Endodermal cell (in vitro differentiated cells): ENCODE measurements around the gene GGPS1. TPM values are rescaled to one million over a fixed set of nuclear protein-coding genes. Genes with fewer than 3 reads are reported as not detected.

Experiments
- DNase-seq: peaks from one replicate; pipeline ENCODE4 v3.0.0-alpha.2; 2017
- H3K27ac ChIP-seq: 2 replicates; pipeline ENCODE4 v1.5.1; 2013; ENCODE audit warnings: mild to moderate bottlenecking, low read depth, low read length, moderate library complexity
- H3K27me3 ChIP-seq: 2 replicates; pipeline ENCODE4 v1.6.1; 2013; ENCODE audit warnings: mild to moderate bottlenecking, low read length, moderate library complexity; ENCODE audit not compliant: insufficient read depth, control insufficient read depth, poor library complexity, severe bottlenecking
- H3K36me3 ChIP-seq: 2 replicates; pipeline ENCODE4 v1.7.0; 2013; ENCODE audit warnings: mild to moderate bottlenecking, low read length, moderate library complexity; ENCODE audit not compliant: control insufficient read depth, insufficient read depth
- H3K4me1 ChIP-seq: one replicate; pipeline ENCODE4 v1.7.0; 2013; ENCODE audit warnings: low read length; ENCODE audit not compliant: control insufficient read depth, insufficient read depth
- H3K4me3 ChIP-seq: 2 replicates; pipeline ENCODE4 v1.5.1; 2013; ENCODE audit warnings: mild to moderate bottlenecking, low read length, moderate library complexity
- H3K9ac ChIP-seq: 2 replicates; pipeline ENCODE4 v1.6.1; 2013; ENCODE audit warnings: mild to moderate bottlenecking, low read length, moderate library complexity; ENCODE audit not compliant: poor library complexity, severe bottlenecking; ENCODE audit errors: extremely low read depth
- H3K9me3 ChIP-seq: 2 replicates; pipeline ENCODE4 v1.6.1; 2013; ENCODE audit warnings: mild to moderate bottlenecking, low read length, moderate library complexity; ENCODE audit not compliant: control insufficient read depth
- H3K27ac Mint-ChIP-seq: 2 replicates; pipeline ENCODE4 v1.8.0; 2020; ENCODE audit warnings: mixed read lengths
- H3K27me3 Mint-ChIP-seq: 2 replicates; pipeline ENCODE4 v1.8.0; 2021; ENCODE audit warnings: mild to moderate bottlenecking, mixed read lengths; ENCODE audit not compliant: insufficient read depth
- H3K36me3 Mint-ChIP-seq: 2 replicates; pipeline ENCODE4 v1.8.0; 2020; ENCODE audit warnings: low read depth, mixed read lengths
- H3K4me1 Mint-ChIP-seq: 2 replicates; pipeline ENCODE4 v1.8.0; 2020; ENCODE audit warnings: mixed read lengths
- H3K4me3 Mint-ChIP-seq: 2 replicates; pipeline ENCODE4 v1.8.0; 2020; ENCODE audit warnings: mild to moderate bottlenecking, moderate library complexity, mixed read lengths
- H3K9me3 Mint-ChIP-seq: 2 replicates; pipeline ENCODE4 v1.8.0; 2020; ENCODE audit warnings: mild to moderate bottlenecking, mixed read lengths
- WGBS, 2 experiments: methylation state at CpG; one replicate each; pipeline versions ENCODE4 v1.1.5 to v1.1.7; 2013; ENCODE audit warnings: missing lambda C conversion rate in 2 of 2, mixed read lengths in 1 of 2; ENCODE audit not compliant: insufficient coverage in 1 of 2, insufficient read length in 1 of 2; 5-methylcytosine and 5-hydroxymethylcytosine counted together
- total RNA-seq, 2 donors: library from RNA; stranded (reverse); fragmentation: NEBNext Ultra II Directional in 1 of 2; extraction: Animal tissue kit (Norgen Biotek cat#: 25700) in 1 of 2; gene quantifications; 2 replicates in 1 of 2; 3 replicates in 1 of 2; pipeline ENCODE4 v1.2.1, GENCODE V29; 2021
- TF ChIP-seq, protein P1 (sequence below): fragments of 200-600 bp; sonication (generic); conservative IDR thresholded peaks from 2 replicates; pipeline ENCODE4 v1.5.0; 2021; ENCODE audit warnings: antibody characterized with exemption, mild to moderate bottlenecking

Gene GGPS1
- total RNA-seq, 2 donors from 2014 or later: 56.3 to 64.6 TPM

DNA sequence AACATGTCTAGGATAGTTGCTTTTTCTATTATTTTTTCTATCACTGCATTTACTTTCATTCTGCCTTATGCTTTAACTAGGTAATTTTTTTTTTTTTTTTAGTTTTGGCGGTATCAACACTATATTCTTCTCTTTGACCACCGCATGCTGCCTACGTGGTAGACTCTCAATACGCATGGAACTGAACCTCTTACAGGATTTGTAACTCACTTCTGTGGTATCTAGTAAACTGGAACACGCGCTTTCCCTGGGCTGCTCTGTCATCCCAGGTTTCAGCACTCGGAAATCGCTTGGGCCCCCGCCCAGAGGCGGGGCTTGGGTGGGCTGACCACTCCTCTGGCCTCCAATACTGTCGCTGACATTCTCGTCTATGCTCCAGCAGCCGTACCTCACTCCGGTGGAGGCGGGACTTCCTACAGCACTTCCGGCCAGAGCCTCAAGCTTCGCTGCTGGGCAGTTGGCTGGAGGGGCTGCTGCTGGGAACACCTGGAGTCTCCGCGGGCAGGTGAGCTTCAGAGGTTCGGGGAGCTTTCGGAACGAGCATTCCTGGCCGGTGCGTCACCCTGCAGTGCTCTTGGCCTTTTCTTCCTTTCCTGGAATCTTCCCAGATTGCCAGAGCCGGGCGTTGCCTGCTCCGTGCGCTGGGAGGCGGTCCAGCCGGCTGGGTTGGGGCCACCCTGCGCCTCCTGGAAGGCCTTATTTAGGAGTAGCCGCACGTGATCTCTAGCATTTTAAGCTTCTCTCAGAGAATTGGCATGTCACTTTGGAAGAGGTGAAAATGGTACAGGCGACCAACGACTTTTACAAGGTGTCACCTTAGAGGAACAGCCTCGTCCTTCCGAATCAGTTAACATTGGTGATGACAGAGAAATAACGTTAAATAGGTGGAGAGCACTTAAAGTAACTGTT is 38.9 kb downstream of the GGPS1 start, which contains the start of gene TBCE:
Gene TBCE (plus strand): TSS at position 428 of the 909 bp plus-strand sequence. CDS start 12,623 bp downstream, outside the sequence.
- 1 to 2% methylated on average over 25 to 38 of the region's 38 CpGs for WGBS, 2 experiments
- H3K4me1 ChIP-seq: no peaks in the 10 kb centered on the region
- TF ChIP-seq, protein P1, sequence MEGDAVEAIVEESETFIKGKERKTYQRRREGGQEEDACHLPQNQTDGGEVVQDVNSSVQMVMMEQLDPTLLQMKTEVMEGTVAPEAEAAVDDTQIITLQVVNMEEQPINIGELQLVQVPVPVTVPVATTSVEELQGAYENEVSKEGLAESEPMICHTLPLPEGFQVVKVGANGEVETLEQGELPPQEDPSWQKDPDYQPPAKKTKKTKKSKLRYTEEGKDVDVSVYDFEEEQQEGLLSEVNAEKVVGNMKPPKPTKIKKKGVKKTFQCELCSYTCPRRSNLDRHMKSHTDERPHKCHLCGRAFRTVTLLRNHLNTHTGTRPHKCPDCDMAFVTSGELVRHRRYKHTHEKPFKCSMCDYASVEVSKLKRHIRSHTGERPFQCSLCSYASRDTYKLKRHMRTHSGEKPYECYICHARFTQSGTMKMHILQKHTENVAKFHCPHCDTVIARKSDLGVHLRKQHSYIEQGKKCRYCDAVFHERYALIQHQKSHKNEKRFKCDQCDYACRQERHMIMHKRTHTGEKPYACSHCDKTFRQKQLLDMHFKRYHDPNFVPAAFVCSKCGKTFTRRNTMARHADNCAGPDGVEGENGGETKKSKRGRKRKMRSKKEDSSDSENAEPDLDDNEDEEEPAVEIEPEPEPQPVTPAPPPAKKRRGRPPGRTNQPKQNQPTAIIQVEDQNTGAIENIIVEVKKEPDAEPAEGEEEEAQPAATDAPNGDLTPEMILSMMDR: peak; percentile 25
- H3K4me3 Mint-ChIP-seq: peak within 1 kb of the TSS; percentile 95
- no peaks in the 10 kb centered on the region for H3K9me3 ChIP-seq
- no peaks in the 10 kb centered on the region for H3K27me3 ChIP-seq
- peak within 1 kb of the TSS; percentile 86 for H3K9ac ChIP-seq
- H3K27me3 Mint-ChIP-seq: no peaks in the 10 kb centered on the region
- H3K27ac Mint-ChIP-seq: peak within 1 kb of the TSS; percentile 98
- H3K36me3 Mint-ChIP-seq: peaks cover 13% of the 10 kb centered on the region
- H3K9me3 Mint-ChIP-seq: no peaks in the 10 kb centered on the region
- H3K4me3 ChIP-seq: peak within 1 kb of the TSS; percentile 92
- H3K36me3 ChIP-seq: peaks cover 4% of the 10 kb centered on the region
- H3K27ac ChIP-seq: peak within 1 kb of the TSS; percentile 42
- DNase-seq: peak; percentile 99
- H3K4me1 Mint-ChIP-seq: peaks cover 5% of the 10 kb centered on the region

DNA sequence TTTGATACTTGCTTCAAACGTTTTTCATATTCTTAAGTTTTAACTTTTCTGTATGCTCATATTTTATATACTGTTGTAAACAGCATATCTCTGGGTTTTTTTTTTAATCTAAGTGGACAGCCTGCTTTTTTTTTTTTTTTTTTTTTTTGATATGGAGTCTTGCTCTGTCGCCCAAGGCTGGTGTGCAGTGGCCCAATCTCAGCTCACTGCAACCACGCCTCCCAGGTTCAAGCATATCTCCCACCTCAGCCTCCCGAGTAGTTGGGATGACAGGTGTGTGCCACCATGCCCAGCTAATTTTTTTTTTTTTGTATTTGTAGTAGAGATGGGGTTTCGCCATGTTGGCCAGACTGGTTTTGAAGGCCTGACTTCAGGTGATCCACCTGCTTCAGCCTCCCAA is 40.1 kb downstream of the GGPS1 start:
- Mint-ChIP-seq H3K27ac (peak overlapping the region; percentile 98), H3K4me3 (peak overlapping the region; percentile 95), H3K36me3 (peaks cover 19% of the 10 kb centered on the region), H3K4me1 (peaks cover 5% of the 10 kb centered on the region), H3K9me3 (no peaks in the 10 kb centered on the region), H3K27me3 (no peaks in the 10 kb centered on the region)
- Histone ChIP-seq H3K36me3 (peaks cover 4% of the 10 kb centered on the region), H3K9ac (peak overlapping the region; percentile 86), H3K9me3 (no peaks in the 10 kb centered on the region), H3K4me3 (peak overlapping the region; percentile 92), H3K27me3 (no peaks in the 10 kb centered on the region), H3K27ac (no peak overlapping the region), H3K4me1 (no peaks in the 10 kb centered on the region)
- no peak for DNase-seq
- 94% methylated on average over 4 of the region's 5 CpGs; no CpG with 5 or more reads in 1 of the 2 experiments for WGBS, 2 experiments
- TF ChIP-seq, protein P1: no peak

DNA sequence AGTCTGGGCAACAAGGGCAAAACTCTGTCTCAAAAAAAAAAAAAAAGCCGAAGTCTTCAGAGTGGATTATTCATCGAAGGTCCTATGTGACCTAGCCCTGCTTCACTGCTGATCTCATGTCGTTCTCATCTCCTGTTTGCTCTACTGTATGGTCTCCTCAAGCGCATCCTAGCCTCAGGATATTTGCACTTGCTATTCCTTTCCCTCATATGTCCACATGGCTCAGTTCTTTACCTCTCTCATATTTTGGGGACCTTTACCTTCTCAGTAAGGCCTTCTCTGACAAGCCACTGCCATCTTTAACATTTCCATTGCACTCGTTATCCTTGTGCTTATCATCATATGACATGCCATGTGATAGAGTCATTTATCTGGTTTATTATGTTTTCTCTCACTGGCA is 41.4 kb downstream of the GGPS1 start:
- no peaks in the 10 kb centered on the region for H3K4me1 ChIP-seq
- H3K36me3 ChIP-seq: peaks cover 8% of the 10 kb centered on the region
- no peak overlapping the region for H3K27ac ChIP-seq
- no peak overlapping the region for H3K4me3 Mint-ChIP-seq
- peaks cover 25% of the 10 kb centered on the region for H3K36me3 Mint-ChIP-seq
- H3K4me3 ChIP-seq: no peak overlapping the region
- WGBS, 2 experiments: 92 to 96% methylated on average over 3 to 5 of the region's 5 CpGs
- no peaks in the 10 kb centered on the region for H3K27me3 ChIP-seq
- H3K27ac Mint-ChIP-seq: peak overlapping the region; percentile 33
- H3K4me1 Mint-ChIP-seq: peaks cover 5% of the 10 kb centered on the region
- TF ChIP-seq, protein P1: no peak
- H3K27me3 Mint-ChIP-seq: no peaks in the 10 kb centered on the region
- no peak overlapping the region for H3K9ac ChIP-seq
- no peaks in the 10 kb centered on the region for H3K9me3 Mint-ChIP-seq
- no peaks in the 10 kb centered on the region for H3K9me3 ChIP-seq
- DNase-seq: no peak
